ENCODE results near the gene MINAR1. TPM values are rescaled to one million over a fixed set of nuclear protein-coding genes. Genes with fewer than 3 reads are reported as not detected.

MINAR1 gene
- total RNA-seq, 1 experiment from 2014 or later: 0.23 TPM

DNA sequence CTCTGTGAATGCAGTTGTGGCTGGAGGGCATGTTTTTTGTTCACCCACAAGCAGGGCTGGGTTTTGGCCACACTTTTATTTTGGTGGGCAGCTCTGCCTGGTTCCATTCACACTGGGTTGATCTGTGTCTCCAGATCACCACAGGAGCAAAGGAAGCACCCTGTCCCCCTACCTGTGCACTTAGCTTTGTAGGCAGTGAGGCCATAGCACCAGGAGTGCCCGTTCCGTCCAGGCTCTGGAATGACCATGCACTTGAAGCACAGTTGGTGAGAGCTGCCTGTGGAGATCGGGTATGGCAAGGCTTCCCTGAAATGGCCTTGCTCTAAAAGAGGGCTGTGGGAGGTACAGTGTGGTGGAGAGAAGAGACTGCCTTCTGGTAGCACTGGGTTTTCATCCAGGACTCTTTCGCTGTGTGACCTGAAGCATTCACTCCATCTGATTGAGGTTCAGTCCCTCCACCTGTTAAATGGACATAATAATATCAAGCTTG lies 31.7 kb downstream of the MINAR1 start:
- DNase-seq (ENCODE audit: low read depth): no peak

DNA sequence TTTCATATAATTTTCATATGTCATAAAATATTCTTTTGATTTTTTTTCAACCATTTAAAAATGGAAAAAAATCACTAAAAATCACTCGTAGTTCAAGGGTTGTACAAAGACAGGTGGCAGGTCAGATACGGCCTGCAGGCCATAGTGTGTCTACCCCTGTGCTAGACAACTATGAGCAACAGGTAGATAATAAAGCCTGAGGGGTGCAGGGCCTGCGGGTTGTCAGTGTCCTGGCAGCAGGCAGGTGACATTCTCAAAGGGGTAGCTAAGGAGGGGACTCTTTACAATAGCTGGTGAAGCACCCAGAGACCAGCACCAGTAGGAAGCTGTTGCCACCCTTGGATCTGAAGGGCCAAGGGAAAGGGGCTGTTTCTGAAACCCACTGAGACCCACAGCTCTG lies 34.4 kb downstream of the MINAR1 start:
- no peak for DNase-seq (ENCODE audit: low read depth)

DNA sequence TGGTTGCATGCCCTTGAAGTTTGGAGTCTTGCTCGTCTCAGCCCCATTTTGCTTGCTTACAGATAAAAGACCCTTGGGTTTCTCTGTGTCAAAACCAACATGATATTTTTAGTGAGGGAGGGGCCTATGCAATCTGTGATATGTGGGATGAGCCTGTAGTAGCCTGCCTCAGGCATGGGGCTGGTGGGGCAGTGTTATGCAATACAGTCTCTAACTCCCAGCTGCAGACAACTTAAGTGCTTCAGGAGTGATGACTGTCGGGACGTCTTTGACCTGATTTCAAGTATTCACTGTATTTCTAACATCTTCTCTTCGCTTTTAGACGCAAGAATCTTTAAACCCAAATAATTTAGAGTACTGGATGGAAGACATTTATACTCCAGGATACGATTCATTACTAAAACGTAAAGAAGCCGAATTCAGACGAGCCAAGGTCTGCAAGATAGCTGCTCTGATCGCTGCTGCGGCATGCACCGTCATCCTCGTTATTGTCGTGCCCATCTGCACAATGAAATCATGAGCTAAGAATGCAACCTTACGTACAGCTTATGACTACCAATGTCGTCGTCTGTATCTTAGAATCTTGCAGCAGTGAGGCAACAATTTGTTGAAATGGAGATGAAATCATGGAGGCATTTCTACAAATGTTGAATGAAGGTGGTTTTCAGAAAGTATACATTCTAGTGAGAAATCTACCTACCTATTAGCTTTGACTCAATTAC lies 35.9 kb downstream of the MINAR1 start:
- DNase-seq (ENCODE audit: low read depth): no peak

DNA sequence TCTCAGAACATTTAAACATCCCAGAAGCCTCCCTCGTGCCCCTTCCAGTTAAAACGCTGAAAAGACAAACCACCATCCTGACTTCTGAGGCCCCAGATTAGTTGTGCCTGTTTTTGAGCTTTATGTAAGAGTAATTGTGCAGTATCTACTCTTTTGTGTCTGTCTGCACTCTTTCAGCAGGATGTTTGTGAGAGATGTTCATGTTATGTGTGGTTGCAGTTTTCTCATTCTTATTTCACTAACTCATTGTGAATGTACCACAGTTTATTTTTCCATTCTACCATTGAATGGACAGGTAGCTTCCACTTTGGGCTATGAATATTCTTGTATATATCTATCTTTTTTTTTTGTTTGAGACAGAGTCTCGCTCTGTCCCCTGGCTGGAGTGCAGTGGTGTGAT lies 40.3 kb downstream of the MINAR1 start:
- no peak for DNase-seq (ENCODE audit: low read depth)

DNA sequence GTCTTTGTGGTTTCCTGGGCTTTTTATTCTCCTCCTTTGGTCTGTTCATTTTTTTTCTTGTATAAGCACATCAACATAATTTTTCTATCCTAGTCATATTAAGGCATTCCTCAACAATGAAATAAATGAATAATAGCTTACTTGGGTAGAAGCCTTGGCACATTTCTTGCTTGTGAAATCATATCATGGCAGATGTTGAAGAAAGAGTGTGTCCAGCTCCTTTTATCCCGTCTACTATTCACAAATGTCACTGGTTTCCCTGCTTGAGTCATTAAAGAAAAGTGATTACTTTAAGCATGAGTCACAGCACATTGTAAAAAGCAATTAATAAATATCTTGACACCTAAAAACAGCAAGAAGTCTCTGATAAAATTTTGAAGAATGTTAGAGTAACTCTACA lies 42.1 kb downstream of the MINAR1 start:
- DNase-seq (ENCODE audit: low read depth): no peak

DNA sequence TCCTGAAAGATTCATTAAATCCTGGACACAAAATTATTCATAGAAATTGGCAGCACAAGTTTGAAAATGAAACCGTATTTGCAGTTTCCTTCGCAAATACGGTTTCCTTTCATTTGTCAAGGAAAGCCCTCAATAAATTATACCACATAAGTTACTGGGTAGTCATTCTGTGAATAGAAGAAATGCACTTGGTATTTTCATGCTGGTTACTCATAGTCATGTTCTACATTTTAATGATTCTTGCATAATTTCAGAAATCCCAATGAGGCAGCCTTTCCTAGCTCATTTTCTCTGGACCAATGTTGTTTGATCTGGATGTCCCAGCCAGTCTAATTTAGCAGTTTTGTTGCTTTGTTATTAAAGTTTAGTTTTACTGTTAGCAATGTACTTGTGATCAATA lies 43.2 kb downstream of the MINAR1 start:
- no peak for DNase-seq (ENCODE audit: low read depth)

DNA sequence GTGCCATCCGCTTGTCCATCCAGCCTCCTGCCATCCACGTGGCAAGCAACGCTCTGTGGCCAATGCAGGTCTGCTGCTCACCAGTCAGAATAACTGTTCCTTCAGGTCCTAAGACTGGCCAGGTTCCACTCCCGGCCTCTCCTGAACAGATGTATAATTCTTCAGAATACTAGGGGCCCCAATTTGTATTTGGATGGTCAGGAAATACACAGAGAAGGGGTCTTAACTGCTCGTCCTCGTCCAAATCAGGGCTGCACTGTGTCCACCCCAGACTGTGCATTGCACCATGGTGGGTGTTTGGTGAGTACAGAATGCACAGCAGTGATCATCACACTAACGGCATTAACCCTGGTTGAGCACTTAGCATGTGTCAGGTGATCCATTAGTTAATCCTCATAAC lies 46.0 kb downstream of the MINAR1 start:
- no peak for DNase-seq (ENCODE audit: low read depth)

DNA sequence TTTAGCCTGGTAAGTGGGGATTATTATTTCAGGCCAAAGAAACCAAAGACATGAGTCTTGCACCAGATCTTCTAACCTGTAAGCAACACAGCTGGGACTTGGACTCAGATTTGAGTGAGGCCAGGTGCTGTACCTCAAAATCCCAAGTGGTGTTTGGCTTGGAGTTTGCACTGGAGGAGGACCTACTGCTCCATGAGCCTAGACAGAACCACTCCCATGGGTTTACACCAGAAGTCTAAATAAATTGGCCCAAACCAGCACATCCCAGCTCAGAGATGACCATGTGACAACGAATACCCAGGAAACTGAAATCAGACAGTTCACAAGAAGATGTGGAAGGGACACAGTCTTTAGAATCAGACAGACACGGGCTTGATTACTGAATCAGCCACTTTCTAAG lies 47.5 kb downstream of the MINAR1 start:
- DNase-seq (ENCODE audit: low read depth): no peak

DNA sequence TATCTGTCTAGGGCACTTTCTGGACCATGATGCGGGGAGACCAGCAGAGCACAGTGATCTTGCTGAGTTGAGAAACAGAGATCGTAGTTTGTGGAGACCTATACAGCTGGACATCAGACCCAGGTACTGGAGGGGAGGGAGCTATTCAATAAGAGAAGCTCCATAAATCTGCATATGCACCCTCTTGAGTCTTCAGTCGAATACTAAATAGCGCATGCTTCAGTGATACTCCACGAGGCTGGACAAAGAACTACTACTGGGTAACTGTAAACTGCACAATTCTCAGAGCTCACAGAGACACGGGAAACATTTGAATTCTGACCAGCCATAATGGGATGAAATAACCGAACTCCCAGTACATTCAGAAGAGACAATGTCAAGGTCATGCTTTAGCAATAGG lies 49.7 kb downstream of the MINAR1 start:
- DNase-seq (ENCODE audit: low read depth): no peak

Other genes starting within 250 kb of the MINAR1 start
- 0.03 and 0.29 TPM in 2 replicates for gene ANKRD34C, start 149.6 kb upstream of the MINAR1 start, total RNA-seq (2014; rRNA removed; shearing (Covaris generic))
- 166 and 168 TPM in 2 replicates for gene TMED3, start 121.2 kb upstream of the MINAR1 start, total RNA-seq (2014; rRNA removed; shearing (Covaris generic))